AG08395 (cell line): Measurements from ENCODE around the gene USP31.
"Not testable (repeated sequence)": the region's sequence is repeated elsewhere in the genome, so short reads cannot be mapped to it uniquely, and the experiment has no call there.

ENCODE experiments used
- DNase-seq: peaks from one replicate; pipeline ENCODE4 v3.0.0; 2012; ENCODE audit warnings: mixed read lengths, low spot score

The USP31 gene

DNA sequence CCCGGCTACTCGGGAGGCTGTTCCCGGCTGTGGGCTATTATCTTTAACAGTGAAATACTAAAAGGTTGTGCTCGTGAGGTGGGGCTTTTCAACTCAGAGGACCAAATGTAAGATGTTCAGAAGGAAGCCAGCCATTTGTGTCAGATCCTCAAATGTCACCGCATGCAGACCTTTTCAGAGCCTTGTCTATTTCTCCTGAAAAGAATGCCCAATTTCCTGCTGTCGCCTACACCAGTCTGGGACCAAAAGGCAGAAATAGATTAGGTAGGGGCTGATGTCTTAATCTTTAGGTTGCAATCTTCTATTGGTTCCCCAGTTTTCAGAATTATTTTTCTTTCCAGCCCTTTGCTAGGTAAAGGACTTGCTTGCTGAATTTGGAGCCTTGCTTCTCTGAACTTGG lies 8.9 kb upstream of the USP31 start:
- no peak for DNase-seq

DNA sequence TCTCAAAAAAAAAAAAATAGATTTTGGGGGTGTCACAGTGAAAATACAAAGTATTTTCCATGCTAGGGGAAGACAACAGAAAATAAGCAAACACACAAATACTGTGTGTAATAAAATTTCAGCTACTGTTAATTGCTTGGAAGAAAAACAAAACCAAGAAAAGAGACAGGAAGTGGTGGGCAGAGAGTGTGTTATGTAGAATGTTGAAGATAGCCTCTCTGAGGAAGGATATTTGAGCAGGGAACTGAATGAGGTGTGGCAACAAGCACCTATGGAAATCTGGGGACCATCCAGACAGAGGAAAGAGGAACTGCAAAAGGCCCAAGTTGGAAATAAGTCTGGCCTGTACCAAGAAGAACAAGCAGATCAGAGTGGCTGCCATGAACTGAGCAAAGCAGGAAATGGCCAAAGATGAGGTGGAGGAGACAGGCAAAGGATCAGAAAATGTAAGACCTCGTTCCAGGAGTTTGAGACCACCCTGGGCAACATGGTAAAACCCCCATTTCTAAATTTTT lies 7.8 kb upstream of the USP31 start:
- no peak for DNase-seq

DNA sequence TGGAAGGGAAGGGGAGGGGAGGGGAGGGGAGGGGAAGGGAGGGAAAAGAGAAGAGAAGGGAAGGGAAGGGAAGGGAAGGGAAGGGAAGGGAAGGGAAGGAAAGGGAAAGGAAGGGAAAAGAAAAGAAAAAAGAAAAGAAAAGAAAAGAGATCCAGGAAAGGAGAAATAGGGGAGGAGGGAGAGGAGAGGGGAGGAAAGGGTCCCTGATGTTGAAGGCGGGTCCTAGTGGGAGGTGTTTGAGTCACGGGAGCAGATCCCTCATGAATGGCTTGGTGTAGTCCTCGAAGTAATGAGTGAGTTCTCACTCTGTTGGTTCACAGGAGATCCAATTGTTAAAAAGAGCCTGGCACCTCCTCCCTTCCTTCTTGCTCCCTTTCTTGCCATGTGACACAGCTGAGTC lies 6.9 kb upstream of the USP31 start:
- no peak for DNase-seq

DNA sequence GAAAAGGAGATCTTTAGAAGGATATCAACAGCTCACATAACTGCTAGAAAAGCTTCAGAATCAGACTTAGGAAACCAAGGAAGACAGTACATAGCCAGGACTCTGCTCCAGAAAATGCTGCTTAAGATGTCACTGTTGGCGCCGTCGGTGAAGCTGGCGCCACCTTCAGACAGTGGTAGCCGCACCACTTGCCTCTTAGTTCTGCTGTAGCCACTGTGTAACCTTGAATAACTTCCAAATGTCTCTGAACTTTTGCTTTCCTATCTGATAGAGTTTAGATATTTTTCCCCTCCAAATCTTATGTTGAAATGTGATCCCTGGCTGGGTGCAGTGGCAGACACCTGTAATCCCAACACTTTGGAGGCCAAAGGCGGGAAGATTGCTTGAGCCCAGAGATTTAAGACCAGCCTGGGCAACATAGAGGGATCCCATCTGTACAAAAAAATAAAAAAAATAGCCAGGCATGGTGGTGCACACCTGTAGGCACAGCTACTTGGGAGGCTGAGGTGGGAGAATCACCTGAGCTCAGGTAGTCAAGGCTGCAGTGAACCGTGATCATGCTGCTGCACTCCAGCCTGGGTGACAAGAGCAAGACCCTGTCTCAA lies 6.3 kb upstream of the USP31 start:
- no peak for DNase-seq

DNA sequence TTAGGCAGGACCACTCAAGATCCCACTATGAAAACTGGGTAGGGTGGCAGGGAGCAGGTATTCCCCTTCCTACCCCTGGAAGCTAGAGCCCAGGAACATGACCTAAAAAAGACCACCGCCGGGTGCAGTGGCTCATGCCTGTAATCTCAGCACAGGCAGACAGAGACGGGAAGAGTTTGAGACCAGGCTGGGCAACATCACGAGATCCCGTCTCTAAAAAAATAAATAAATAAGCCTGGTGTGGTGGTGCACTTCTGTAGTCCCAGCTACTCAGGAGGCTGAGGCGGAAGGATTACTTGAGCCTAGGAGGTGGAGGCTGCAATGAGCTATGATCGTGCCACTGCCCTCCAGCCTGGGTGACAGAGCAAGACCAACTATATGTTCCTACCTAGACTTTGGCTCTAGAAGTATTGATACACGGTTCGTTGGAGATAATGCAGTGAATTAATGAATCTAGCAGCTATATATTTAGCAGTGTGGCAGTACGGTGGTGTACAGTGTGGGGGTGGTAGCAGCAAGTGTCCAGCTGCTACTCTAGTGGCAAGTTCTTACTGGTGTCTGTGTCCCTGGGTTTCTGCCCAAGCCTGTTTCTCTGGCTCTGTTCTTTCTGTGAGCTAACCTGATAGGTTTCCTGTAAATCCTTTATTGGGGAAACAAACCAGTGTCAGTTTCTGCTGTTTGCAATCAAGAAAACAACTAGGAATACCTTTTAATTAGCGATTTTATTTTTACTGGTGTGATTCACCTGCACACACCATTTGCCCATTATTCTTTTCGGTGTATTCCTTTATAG lies 3.3 kb upstream of the USP31 start:
- DNase-seq, result no peak

DNA sequence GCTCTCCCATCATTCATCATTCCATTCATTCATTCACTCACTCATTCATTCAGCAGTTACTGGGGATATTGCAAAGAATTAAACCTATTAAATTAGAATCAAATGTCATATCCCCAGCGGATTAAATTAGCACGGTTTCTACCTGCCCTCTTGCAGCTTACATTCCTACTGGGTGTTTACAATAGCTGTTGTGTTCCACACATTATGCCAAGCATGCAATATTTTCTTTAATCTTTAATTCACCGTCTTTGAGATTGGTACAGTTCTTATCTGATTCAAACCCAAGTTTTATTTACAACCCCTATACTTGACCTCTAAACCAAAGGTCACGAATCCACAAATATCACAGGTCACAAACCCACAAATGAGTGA lies 727 bp upstream of the USP31 start:
- no peak for DNase-seq

DNA sequence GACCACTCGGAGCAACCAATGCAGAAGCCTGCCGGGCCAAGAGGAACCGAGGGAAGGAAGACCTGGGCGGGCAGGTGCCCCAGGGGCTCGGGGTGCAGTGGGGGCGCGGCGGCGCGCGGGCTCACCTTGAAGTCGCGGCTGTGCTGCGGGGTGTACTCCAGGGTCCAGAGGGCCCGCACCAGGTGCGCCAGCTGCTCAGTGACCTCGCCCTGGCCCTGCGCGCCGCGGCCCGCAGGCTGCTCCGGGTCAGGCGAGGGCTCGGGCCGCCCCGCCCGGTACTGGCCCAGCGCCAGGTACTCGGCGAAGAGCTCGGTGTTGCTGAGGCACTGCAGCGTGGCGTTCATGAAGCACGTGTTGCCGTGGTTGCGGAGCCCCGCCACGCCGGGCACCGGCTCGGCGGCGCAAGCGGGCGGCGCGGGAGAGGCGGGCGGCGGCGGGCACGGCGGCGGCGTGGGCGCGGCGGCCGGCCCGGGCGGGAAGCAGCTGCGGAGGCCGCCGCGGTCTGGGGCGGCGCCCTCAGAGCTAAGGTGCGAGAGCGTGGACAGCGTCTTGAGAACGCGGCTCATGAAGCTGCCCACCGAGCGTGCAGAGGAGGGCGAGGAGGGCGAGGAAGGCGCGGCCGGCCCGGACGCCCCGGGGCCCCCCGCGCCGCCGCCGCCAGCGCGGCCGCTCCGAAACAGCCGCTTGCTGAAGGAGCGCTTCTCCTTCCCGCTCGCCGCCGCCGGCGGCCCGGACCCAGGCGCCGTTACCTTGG lies 562 bp downstream of the USP31 start:
- peak; percentile 49 for DNase-seq

DNA sequence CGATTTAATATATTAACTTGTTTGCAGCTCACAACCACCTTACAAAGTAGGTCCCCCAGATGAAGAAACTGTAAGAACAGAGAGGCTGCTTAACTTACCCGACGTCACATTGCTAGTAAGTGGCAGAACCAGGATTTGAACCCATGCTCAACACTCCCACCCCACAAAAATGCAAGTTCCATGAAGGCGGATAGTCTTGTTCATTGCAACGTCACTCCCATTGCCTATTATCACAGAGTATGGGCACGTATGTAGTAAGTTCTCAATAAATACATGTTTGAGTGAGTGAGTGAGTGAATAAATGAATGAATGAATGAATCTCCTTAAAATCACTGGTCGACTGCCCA lies 1.1 kb downstream of the USP31 start:
- no peak for DNase-seq

DNA sequence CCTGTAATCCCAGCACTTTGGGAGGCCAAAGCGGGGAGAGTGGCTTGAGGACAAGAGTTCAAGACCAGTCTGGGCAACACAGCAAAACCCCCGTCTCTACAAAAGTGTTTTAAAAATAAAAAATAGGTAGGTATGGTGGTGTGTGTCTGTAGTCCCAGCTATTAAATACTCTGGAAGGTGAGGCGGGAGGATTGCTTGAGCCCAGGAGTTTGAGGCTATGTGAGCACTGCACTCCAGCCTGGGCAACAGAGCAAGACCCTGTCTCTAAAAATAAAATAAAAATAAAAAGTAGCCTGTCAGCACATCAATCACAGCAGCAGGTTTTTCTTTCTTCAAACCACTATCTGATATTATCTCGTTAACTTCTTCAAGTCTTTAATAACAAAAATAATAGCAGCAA lies 1.6 kb downstream of the USP31 start:
- no peak for DNase-seq

DNA sequence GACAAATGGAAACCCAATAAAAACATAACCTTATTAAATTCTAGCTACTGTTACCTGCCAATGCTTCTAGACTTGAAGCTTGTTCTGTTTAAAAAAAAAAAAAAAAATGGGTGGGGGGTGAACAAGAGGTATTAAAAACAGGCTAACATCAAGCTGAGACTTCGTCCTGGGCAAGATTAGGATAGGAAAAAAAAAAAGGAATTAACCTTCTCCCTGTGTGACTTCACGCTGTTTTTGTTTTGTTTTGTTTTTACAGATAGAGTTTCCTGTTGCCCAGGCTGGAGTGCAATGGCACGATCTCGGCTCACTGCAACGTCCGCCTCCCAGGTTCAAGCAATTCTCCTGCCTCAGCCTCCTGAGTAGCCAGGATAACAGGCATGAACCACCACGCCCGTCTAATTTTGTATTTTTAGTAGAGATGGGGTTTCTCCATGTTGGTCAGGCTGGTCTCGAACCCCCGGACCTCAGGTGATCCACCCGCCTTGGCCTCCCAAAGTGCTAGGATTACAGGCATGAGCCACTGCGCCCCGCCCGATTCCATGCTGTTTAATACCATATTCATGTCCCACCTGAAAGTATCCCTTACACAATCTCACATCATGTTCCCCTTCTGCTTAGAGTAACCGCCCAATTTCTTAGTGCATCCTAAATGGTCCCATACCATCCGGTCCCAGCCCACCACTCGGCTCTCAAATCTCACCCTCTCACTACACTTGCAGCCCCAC lies 2.2 kb downstream of the USP31 start:
- no peak for DNase-seq

DNA sequence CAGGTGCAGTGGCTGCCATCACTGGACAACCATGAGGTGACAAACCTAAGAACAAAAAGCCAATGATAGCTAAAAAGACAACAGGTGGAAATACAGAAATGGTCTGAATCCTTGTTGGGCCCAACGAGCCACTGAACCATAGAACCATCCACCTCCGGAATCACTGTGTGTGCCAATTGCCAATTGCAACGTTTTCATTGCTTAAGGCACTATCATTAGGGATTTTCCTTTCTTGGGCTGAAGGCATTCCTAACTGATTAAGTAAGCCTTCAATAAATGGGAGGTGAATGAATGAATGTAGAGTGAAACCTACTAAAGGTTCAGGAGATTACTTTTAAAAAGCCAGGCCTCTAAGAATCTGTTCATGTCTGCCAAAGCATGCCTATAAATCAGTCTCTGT lies 3.6 kb downstream of the USP31 start:
- DNase-seq, result no peak

DNA sequence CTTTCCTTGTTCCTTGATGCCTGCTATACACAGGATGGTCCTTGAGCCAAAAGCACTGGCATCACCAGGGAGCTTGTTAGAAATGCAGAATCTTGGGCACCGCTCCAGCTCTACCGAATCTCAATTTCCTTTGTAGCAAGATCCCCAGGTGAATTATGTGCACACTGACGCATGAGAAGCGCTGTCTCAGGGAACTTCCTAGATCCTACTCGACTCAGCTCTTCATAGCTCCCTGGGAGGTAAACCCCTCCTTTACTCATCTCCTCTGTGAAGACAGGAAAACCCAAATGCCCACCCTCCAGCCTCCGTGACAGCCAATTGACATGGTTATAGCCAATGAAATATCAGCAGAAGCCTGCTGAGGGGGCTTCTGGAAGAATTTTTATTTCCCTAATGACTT lies 4.1 kb downstream of the USP31 start:
- DNase-seq, result no peak

DNA sequence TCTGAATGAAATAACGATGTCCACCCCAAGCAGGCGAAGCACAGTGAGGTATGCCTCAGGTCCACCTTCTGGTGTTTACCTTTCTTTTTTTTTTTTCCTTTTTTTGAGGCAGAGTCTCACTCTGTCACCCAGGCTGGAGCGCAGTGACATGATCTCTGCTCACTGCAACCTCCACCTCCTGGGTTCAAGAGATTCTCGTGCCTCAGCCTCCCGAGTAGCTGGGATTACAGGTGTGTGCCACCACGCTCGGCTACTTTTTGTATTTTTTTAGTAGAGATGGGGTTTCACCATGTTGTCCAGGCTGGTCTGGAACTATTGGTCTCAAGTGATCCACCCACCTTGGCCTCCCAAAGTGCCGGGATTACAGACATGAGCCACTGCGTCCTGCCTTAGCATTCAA lies 4.9 kb downstream of the USP31 start:
- not testable (repeated sequence) for DNase-seq

DNA sequence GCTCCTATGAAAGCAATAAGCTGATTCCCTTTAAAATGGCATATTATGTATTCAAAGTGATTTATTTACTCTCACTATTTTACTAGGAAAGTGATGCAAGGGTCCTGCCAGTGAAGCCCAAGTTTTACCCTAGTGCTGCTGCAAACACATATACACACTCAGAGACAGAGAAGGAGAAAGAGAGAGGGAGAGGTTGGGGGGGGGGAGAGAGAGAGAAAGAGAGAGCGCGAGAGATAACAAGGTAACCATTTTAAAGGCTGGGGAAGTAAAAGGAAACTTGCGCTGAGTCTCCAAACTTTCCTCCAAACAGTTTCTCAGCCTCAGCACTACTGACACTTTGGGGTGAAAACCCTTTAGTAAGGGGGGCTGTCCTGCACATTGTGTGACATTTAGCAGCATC lies 5.9 kb downstream of the USP31 start:
- no peak for DNase-seq

DNA sequence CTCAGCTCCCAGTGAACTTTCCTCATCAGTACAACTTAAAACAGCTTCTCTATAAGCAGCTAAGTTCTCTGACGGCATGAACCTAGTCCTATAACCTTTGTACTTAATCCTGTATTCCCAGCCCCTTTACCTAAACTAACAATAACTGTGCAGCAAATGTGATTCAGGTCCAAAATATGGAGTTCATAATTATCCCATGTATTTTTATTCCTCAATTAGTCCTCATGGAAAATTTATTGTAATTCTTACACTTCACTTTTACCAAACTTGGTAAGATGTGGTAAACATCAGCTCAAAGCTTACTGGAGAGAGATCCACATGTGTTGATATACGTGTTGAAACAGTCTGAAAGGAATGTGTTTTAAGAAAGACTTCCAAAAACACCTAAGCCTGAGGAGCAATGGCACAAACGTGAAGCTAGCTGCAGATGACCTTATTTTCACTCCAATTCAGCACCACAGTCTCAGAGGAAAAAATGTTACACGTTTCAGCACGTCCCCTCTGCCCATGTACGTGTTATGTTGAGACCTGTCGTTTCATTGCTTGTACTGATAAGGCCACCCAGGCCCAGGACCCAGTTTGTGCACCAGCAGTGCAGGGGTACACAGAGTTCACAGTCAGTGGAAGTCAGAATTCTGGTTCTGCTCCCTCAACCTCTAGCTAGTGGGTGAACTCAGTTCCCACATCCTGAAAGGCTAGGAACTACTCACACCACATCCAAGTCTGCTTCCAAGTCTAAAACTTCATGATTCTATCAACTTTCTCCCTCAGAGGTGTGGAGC lies 7.1 kb downstream of the USP31 start:
- no peak for DNase-seq

DNA sequence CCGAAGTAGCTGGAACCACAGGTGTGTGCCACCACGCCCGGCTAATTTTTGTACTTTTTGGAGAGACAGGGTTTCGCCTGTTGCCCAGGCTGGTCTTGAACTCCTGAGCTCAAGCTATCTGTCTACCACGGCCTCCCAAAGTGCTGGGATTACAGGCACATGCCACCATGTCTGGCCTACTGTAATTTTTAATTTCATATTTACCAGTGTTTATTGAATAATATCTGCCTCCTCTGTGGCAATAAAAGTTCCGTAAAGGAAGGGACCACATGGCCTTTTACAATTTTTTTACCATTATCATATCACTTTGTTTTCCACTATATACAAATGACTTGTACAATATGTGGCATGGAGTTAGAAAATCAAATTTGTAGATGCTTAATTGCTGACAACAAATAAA lies 7.8 kb downstream of the USP31 start:
- DNase-seq, result no peak

DNA sequence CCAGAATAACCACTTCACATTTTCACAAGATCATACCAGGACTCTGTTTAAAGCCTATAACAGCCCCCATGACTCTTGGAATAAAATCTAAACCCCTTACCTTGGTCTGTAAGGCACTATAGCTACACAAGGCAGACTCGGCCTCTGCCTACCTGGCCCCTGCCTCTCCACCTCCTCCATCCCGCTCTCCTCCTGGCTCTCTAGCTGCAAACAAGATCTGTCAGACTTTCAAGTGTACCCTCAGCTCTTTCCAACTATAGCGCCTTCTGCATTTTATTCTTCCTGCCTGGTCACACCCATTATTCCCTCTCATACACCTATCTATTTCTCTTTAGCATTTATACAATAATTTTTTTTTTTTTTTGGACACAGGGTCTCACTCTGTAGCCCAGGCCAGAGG lies 8.2 kb downstream of the USP31 start:
- DNase-seq, result no peak

DNA sequence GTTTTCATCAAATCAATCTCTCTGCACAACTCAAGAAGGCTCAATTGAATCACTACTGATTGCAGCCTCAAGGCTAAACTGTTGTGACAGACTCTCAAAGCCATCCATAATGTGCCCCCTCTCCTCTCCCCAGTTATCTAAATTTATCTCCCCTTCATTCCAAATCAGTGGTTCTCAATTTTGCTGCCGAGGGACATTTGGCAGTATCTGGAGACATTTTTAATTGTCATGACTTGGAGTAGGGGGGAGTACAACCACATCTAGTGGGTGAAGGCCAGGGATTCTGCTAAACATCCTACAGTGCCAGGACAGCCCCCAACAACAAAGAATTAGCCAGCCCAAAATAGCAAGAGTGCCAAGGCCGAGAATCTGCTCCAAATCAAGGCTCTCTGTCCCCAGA lies 9.1 kb downstream of the USP31 start:
- no peak for DNase-seq

DNA sequence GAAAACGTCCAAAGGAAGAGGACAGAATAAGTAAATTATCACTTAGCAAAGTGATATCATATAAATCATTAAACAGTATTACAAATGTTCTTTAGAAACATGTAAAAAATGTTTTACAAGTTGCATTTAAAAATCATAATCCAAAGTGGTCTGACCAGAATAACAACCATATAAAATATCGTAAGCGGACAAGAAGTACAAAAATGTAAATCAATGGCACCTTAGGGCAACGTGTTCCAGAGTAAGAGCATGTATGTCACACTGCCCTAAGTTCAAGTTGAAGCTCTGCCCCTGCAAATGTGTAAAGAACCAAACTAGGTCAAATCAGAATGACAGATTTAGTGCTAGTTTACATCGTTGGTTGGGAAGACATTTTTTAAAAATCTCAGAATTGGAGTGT lies 11.4 kb downstream of the USP31 start:
- DNase-seq, result no peak

DNA sequence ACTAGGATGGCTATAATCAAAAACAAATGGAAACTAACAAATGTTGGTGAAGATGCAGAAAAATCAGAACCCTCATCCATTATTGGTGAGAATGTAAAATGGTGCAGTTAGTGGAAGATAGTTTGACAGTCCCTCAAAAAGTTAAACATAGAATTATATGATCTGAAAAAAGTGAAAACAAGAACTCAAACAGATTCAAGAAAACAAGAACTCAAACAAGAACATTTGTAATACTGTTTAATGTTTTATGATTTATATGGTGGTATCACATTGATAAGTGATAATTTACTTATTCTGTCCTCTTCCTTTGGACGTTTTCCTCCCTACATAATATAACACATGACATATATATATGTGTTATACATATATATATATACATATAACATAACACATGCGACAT lies 12.0 kb downstream of the USP31 start:
- no peak for DNase-seq

DNA sequence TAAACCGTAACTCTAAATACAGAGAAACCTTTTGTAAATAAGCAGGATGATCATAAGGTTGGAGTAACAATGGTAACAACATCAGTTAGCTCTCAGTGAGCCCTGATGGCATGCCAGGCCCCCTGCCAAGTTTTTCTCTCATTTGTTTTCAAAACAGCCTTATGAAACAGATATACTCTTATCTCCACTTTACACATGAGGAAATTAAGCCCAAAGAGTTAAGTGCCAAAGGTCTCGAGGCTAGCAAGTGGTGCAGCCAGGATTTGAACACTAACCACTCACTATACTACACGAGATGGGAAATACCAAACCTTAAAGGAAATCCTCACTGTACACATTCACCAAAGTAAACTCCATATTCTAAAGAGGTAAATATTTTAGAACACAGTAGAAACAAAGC lies 15.0 kb downstream of the USP31 start:
- no peak for DNase-seq
